ENCODE results near the gene PHF3.
"Not testable (repeated sequence)": the region's sequence is repeated elsewhere in the genome, so short reads cannot be mapped to it uniquely, and the experiment has no call there.

Gene PHF3

GRCh38 chr6:63713332-63713731 is 77.7 kb downstream of the PHF3 start:
- no peak overlapping the region for H3K9ac ChIP-seq (ENCODE audit: low read depth, low read length)
- H3K4me1 ChIP-seq (ENCODE audit: insufficient read depth, low read length), result no peaks in the 10 kb centered on the region
- H3K27me3 ChIP-seq (ENCODE audit: insufficient read depth, low read length), result no peaks in the 10 kb centered on the region
- no peak overlapping the region for H3K4me3 ChIP-seq (ENCODE audit: low read length)
- peaks cover 61% of the 10 kb centered on the region for H3K36me3 ChIP-seq (ENCODE audit: insufficient read depth, low read depth, low read length)
- H3K9me3 ChIP-seq (ENCODE audit: insufficient read depth, low read depth, low read length), result no peaks in the 10 kb centered on the region
- no peak overlapping the region for H3K27ac ChIP-seq (ENCODE audit: low read length)

DNA sequence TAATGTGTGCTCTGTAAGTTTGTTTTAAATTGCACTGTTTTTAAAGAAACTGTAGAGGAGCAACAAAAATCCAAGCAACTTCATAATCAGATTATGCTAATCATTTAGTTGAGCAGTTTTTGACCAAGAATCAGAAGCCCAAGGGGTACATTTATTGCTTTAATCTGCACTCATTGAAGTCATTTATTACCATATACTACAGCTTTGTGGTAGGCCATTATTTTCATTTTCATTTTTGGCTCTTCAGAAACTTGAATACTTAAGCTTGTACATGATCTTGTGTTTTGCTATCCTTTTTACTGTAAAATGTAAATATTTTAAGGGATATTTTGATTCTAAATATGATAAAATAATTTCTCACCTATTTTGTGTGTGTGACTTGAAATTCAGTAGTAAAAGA is 78.5 kb downstream of the PHF3 start:
- H3K4me3 ChIP-seq (ENCODE audit: low read length), result no peak overlapping the region
- no peak overlapping the region for H3K9ac ChIP-seq (ENCODE audit: low read depth, low read length)
- no peaks in the 10 kb centered on the region for H3K27me3 ChIP-seq (ENCODE audit: insufficient read depth, low read length)
- no peaks in the 10 kb centered on the region for H3K9me3 ChIP-seq (ENCODE audit: insufficient read depth, low read depth, low read length)
- no peaks in the 10 kb centered on the region for H3K4me1 ChIP-seq (ENCODE audit: insufficient read depth, low read length)
- H3K27ac ChIP-seq (ENCODE audit: low read length), result no peak overlapping the region
- H3K36me3 ChIP-seq (ENCODE audit: insufficient read depth, low read depth, low read length), result peaks cover 55% of the 10 kb centered on the region

DNA sequence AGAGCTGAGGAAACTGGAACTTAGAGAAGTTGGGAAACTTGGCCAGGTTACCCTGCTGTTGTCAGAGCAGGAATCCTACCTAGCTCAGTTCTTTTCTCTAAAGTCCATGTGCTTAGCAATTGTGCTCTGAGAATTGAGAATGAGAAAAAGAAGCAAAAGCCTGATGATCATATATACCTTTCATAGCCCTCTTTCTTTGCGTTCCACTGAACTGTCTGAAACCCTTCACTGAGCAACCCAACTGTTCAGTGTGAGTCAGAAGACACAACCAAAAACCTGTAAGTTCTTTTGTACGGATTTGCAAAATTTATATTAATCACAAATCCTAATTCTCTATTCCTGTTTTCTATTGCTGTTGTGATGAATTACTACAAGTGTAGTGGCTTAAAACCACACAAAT is 80.6 kb downstream of the PHF3 start:
- Histone ChIP-seq H3K4me3 (ENCODE audit: low read length) (no peak overlapping the region), H3K27ac (ENCODE audit: low read length) (no peak overlapping the region), H3K36me3 (ENCODE audit: insufficient read depth, low read depth, low read length) (peaks cover 34% of the 10 kb centered on the region), H3K27me3 (ENCODE audit: insufficient read depth, low read length) (no peaks in the 10 kb centered on the region), H3K4me1 (ENCODE audit: insufficient read depth, low read length) (no peaks in the 10 kb centered on the region), H3K9ac (ENCODE audit: low read depth, low read length) (no peak overlapping the region), H3K9me3 (ENCODE audit: insufficient read depth, low read depth, low read length) (no peaks in the 10 kb centered on the region)

- H3K4me1 ChIP-seq (ENCODE audit: insufficient read depth, low read length), result no peaks in the 10 kb centered on the region
- H3K27ac ChIP-seq (ENCODE audit: low read length), result no peak overlapping the region
- no peaks in the 10 kb centered on the region for H3K36me3 ChIP-seq (ENCODE audit: insufficient read depth, low read depth, low read length)
- no peaks in the 10 kb centered on the region for H3K9me3 ChIP-seq (ENCODE audit: insufficient read depth, low read depth, low read length)
- H3K4me3 ChIP-seq (ENCODE audit: low read length), result no peak overlapping the region
- no peak overlapping the region for H3K9ac ChIP-seq (ENCODE audit: low read depth, low read length)
- no peaks in the 10 kb centered on the region for H3K27me3 ChIP-seq (ENCODE audit: insufficient read depth, low read length)
These were observed 85.6 kb downstream of the PHF3 start for GRCh38 chr6:63721181-63721580.

DNA sequence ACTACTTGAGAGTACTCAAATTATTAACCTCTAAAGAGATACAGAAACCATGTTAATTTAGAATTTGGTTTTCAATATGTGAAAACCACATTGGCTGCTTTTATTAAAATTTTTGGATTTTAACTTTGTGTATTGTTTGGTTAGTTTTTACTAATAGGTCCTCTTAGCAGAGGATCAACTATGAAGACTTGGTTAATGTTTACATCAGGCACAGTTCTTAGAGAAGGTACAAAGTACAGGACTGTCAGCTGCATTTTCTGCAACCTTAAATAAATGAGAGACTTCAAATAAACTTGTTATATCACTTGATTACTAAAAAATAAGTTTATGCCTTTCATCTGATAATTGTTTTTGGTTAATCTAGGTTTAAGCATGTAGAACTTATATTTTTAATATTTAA is 89.1 kb downstream of the PHF3 start:
- Histone ChIP-seq H3K27ac (ENCODE audit: low read length) (no peak overlapping the region), H3K36me3 (ENCODE audit: insufficient read depth, low read depth, low read length) (no peaks in the 10 kb centered on the region), H3K9ac (ENCODE audit: low read depth, low read length) (no peak overlapping the region), H3K4me3 (ENCODE audit: low read length) (no peak overlapping the region), H3K27me3 (ENCODE audit: insufficient read depth, low read length) (no peaks in the 10 kb centered on the region), H3K9me3 (ENCODE audit: insufficient read depth, low read depth, low read length) (no peaks in the 10 kb centered on the region), H3K4me1 (ENCODE audit: insufficient read depth, low read length) (no peaks in the 10 kb centered on the region)

- H3K9me3 ChIP-seq (ENCODE audit: insufficient read depth, low read depth, low read length), result no peaks in the 10 kb centered on the region
- H3K27me3 ChIP-seq (ENCODE audit: insufficient read depth, low read length), result no peaks in the 10 kb centered on the region
- H3K36me3 ChIP-seq (ENCODE audit: insufficient read depth, low read depth, low read length), result no peaks in the 10 kb centered on the region
- H3K27ac ChIP-seq (ENCODE audit: low read length), result no peak overlapping the region
- H3K4me3 ChIP-seq (ENCODE audit: low read length), result no peak overlapping the region
- no peaks in the 10 kb centered on the region for H3K4me1 ChIP-seq (ENCODE audit: insufficient read depth, low read length)
- no peak overlapping the region for H3K9ac ChIP-seq (ENCODE audit: low read depth, low read length)
These were observed 94.7 kb downstream of the PHF3 start for GRCh38 chr6:63730311-63730710.

GRCh38 chr6:63731930-63732329 is 96.3 kb downstream of the PHF3 start:
- Histone ChIP-seq H3K9ac (ENCODE audit: low read depth, low read length) (no peak overlapping the region), H3K4me3 (ENCODE audit: low read length) (no peak overlapping the region), H3K27me3 (ENCODE audit: insufficient read depth, low read length) (no peaks in the 10 kb centered on the region), H3K4me1 (ENCODE audit: insufficient read depth, low read length) (no peaks in the 10 kb centered on the region), H3K36me3 (ENCODE audit: insufficient read depth, low read depth, low read length) (no peaks in the 10 kb centered on the region), H3K27ac (ENCODE audit: low read length) (no peak overlapping the region), H3K9me3 (ENCODE audit: insufficient read depth, low read depth, low read length) (no peaks in the 10 kb centered on the region)

GRCh38 chr6:63732336-63732735 is 96.7 kb downstream of the PHF3 start:
- Histone ChIP-seq H3K36me3 (ENCODE audit: insufficient read depth, low read depth, low read length) (no peaks in the 10 kb centered on the region), H3K27ac (ENCODE audit: low read length) (no peak overlapping the region), H3K9me3 (ENCODE audit: insufficient read depth, low read depth, low read length) (no peaks in the 10 kb centered on the region), H3K9ac (ENCODE audit: low read depth, low read length) (no peak overlapping the region), H3K27me3 (ENCODE audit: insufficient read depth, low read length) (no peaks in the 10 kb centered on the region), H3K4me3 (ENCODE audit: low read length) (no peak overlapping the region), H3K4me1 (ENCODE audit: insufficient read depth, low read length) (no peaks in the 10 kb centered on the region)

- Histone ChIP-seq H3K9me3 (ENCODE audit: insufficient read depth, low read depth, low read length) (no peaks in the 10 kb centered on the region), H3K9ac (ENCODE audit: low read depth, low read length) (no peak overlapping the region), H3K4me3 (ENCODE audit: low read length) (no peak overlapping the region), H3K27ac (ENCODE audit: low read length) (no peak overlapping the region), H3K36me3 (ENCODE audit: insufficient read depth, low read depth, low read length) (no peaks in the 10 kb centered on the region), H3K27me3 (ENCODE audit: insufficient read depth, low read length) (no peaks in the 10 kb centered on the region), H3K4me1 (ENCODE audit: insufficient read depth, low read length) (no peaks in the 10 kb centered on the region)
These were observed 99.3 kb downstream of the PHF3 start for GRCh38 chr6:63734923-63735322.

DNA sequence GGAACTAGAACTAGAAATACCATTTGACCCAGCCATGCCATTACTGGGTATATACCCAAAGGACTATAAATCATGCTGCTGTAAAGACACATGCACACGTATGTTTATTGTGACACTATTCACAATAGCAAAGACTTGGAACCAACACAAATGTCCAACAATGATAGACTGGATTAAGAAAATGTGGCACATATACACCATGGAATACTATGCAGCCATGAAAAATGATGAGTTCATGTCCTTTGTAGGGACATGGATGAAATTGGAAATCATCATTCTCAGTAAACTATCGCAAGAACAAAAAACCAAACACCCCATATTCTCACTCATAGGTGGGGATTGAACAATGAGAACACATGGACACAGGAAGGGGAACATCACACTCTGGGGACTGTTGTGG is 102.6 kb downstream of the PHF3 start:
- not testable (repeated sequence) for H3K9me3 ChIP-seq (ENCODE audit: insufficient read depth, low read depth, low read length); H3K4me3 ChIP-seq (ENCODE audit: low read length); H3K9ac ChIP-seq (ENCODE audit: low read depth, low read length); H3K36me3 ChIP-seq (ENCODE audit: insufficient read depth, low read depth, low read length); H3K27ac ChIP-seq (ENCODE audit: low read length); H3K4me1 ChIP-seq (ENCODE audit: insufficient read depth, low read length); H3K27me3 ChIP-seq (ENCODE audit: insufficient read depth, low read length)

DNA sequence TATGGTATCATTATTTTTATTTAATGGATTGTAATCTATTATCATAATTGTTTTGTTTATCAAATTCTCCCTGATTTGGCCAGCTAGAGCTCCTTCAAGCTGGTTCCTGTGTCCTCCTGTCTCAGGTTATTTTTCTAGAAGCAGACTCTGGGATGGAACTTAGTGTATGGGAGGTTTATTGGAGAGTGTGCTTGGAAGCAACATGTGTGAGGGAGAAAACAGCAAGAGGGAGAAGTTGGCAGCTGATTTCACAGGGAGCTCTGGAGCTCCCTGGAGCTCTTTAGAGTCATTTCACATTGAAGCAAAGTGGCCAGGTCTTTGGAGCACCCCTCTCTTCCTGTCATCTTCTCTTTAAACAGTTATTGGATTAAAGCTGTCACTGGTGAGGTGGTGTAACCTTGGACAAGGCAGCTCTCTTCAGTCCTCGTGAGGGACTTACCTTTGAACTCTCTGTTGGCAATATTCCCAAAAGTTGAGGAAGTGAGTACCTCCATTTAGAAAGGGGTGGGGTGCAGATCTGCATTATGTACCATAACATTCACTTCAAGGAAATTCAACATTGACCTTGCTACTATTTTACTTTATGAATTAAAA is 103.6 kb downstream of the PHF3 start:
- Histone ChIP-seq H3K36me3 (ENCODE audit: insufficient read depth, low read depth, low read length) (no peaks in the 10 kb centered on the region), H3K27me3 (ENCODE audit: insufficient read depth, low read length) (no peaks in the 10 kb centered on the region), H3K4me1 (ENCODE audit: insufficient read depth, low read length) (no peaks in the 10 kb centered on the region), H3K9me3 (ENCODE audit: insufficient read depth, low read depth, low read length) (no peaks in the 10 kb centered on the region), H3K9ac (ENCODE audit: low read depth, low read length) (no peak overlapping the region), H3K4me3 (ENCODE audit: low read length) (no peak overlapping the region), H3K27ac (ENCODE audit: low read length) (no peak overlapping the region)

GRCh38 chr6:63740709-63741108 is 105.1 kb downstream of the PHF3 start:
- no peaks in the 10 kb centered on the region for H3K36me3 ChIP-seq (ENCODE audit: insufficient read depth, low read depth, low read length)
- no peak overlapping the region for H3K4me3 ChIP-seq (ENCODE audit: low read length)
- no peak overlapping the region for H3K27ac ChIP-seq (ENCODE audit: low read length)
- H3K27me3 ChIP-seq (ENCODE audit: insufficient read depth, low read length), result no peaks in the 10 kb centered on the region
- H3K9ac ChIP-seq (ENCODE audit: low read depth, low read length), result no peak overlapping the region
- H3K4me1 ChIP-seq (ENCODE audit: insufficient read depth, low read length), result no peaks in the 10 kb centered on the region
- no peaks in the 10 kb centered on the region for H3K9me3 ChIP-seq (ENCODE audit: insufficient read depth, low read depth, low read length)

DNA sequence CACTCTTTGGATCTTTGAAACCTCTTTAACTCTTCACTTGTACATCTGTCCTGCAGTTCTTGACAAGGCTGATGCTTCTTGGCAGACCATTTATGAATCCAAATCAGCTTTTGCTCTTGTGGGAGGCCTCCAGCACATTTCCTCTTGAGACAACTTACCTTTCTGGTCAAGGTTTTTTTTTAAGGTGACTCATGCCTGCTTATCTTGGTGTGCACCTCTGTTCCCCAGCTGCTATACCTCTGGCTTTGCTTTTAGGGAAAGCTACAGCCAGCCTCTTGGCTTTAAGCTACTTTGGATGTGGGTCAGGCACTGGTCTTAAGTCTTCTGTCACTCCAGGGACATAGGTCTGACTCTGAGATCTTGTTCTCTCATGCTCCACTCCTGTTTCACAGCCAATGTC is 106.5 kb downstream of the PHF3 start:
- Histone ChIP-seq H3K36me3 (ENCODE audit: insufficient read depth, low read depth, low read length) (no peaks in the 10 kb centered on the region), H3K27ac (ENCODE audit: low read length) (no peak overlapping the region), H3K9me3 (ENCODE audit: insufficient read depth, low read depth, low read length) (no peaks in the 10 kb centered on the region), H3K9ac (ENCODE audit: low read depth, low read length) (no peak overlapping the region), H3K4me3 (ENCODE audit: low read length) (no peak overlapping the region), H3K27me3 (ENCODE audit: insufficient read depth, low read length) (no peaks in the 10 kb centered on the region), H3K4me1 (ENCODE audit: insufficient read depth, low read length) (no peaks in the 10 kb centered on the region)

Data from iPS-20b (cell line).